T-helper 1 cell treated with Interleukin-12 subunit alpha and Interleukin-12 subunit beta and Interleukin-4 antibody, amounts not matched to agents 30 μg/mL and 1 μg/mL, for 36 hours (primary cell): ENCODE measurements around the gene SGPL1.
"Not testable (repeated sequence)": the region's sequence is repeated elsewhere in the genome, so short reads cannot be mapped to it uniquely, and the experiment has no call there.

Experiments
- H3K27ac Mint-ChIP-seq: one replicate; pipeline ENCODE4 v1.8.0; 2021; ENCODE audit warnings: mild to moderate bottlenecking, mixed read lengths
- H3K27me3 Mint-ChIP-seq: one replicate; pipeline ENCODE4 v1.8.0; 2021; ENCODE audit warnings: low read depth, mixed read lengths
- H3K36me3 Mint-ChIP-seq: one replicate; pipeline ENCODE4 v1.8.0; 2021; ENCODE audit warnings: low read depth, mixed read lengths
- H3K4me1 Mint-ChIP-seq: one replicate; pipeline ENCODE4 v1.8.0; 2021; ENCODE audit warnings: low read depth, mixed read lengths
- H3K4me3 Mint-ChIP-seq: one replicate; pipeline ENCODE4 v1.8.0; 2021; ENCODE audit warnings: mild to moderate bottlenecking, moderate library complexity, mixed read lengths
- H3K9me3 Mint-ChIP-seq: one replicate; pipeline ENCODE4 v1.8.0; 2021; ENCODE audit warnings: mixed read lengths

SGPL1 gene

DNA sequence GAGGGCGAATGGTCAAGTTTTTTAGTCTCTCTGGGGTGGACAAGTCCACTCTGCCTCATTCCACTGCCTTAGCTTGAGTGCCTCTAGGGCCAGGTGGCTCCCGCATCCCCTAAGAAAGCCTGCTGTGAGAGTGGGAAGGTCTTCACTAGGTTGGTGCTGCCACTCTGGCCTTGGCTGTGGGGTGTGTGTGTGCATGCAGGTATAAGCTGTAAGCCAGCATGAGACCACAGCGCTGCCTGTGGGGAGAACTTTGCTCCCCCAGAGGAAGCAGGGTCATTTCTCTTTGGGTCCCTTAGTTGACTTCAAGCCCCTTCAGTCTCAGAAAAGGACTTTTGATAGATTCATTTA lies 98.1 kb downstream of the SGPL1 start:
- Mint-ChIP-seq H3K27ac (no peak overlapping the region), H3K9me3 (peaks cover 4% of the 10 kb centered on the region), H3K4me3 (no peak overlapping the region), H3K27me3 (no peaks in the 10 kb centered on the region), H3K4me1 (no peaks in the 10 kb centered on the region), H3K36me3 (no peaks in the 10 kb centered on the region)

DNA sequence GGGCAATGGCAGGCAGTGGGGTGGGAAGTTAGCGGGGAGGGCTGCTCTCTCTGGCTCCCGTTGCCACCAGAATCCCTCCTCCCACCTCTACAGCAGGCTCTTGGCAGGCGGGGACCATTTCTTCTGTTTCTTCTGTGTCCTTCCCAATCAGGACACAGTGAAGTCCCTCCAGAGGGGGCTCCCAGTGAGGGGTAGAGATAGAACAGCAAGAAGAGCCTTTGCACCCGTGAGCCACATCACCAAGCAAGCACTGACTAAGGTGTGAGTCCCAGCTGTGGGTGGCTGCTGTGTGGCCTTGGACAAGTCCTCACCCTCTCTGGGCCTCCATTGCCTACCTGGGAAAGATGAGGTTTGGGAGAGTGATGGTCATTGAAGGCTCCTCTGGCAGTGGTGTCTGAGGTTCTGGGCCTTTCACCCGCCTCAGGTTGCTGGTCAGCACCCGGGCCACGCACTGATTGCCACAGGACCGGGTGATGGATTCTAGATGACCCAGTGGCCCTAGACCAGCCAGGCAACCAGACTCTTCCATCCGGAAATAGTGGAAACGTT lies 98.6 kb downstream of the SGPL1 start:
- H3K36me3 Mint-ChIP-seq, result no peaks in the 10 kb centered on the region
- no peaks in the 10 kb centered on the region for H3K27me3 Mint-ChIP-seq
- no peak overlapping the region for H3K27ac Mint-ChIP-seq
- no peak overlapping the region for H3K4me3 Mint-ChIP-seq
- H3K9me3 Mint-ChIP-seq, result peaks cover 4% of the 10 kb centered on the region
- no peaks in the 10 kb centered on the region for H3K4me1 Mint-ChIP-seq

DNA sequence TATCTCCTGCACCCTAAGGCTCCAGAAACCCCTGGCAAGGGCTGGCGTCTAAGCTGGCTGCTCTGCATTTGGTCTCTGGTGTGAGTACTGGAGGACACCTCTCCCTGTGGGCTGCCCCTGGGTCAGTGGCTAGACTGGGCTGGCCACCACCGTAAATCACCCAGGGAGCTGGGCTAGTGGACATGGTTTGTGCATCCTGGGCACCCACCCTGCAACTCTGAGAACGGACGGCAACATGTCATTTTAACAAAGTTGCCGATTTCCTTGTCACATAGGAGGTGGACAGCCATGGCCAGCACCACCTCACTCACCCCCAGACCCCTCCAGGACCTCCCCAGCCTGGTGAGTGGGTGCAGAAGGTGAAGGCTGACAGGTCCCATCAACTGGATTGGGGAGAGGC lies 99.5 kb downstream of the SGPL1 start:
- Mint-ChIP-seq H3K36me3 (no peaks in the 10 kb centered on the region), H3K27ac (no peak overlapping the region), H3K4me3 (no peak overlapping the region), H3K4me1 (no peaks in the 10 kb centered on the region), H3K27me3 (no peaks in the 10 kb centered on the region), H3K9me3 (peaks cover 4% of the 10 kb centered on the region)

DNA sequence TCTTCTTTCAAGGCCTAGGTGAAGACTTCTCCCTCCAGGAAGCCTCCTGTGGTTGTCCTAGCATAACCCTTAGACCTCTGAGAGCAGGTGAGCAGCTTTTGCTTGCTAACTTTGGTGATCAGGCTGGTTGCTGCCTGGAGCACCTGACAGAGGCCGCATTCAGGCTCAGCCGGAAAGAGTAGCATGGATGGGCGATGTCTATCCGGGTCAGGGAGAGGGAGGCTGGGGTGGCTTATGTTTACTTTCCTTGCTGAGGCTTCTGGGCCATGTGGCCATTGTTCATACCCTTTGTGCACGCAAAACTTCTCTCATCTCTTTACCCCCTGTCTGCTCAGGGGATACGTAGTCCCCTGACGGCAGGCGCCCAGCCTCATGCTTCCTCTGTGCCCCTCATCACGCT lies 100.1 kb downstream of the SGPL1 start:
- Mint-ChIP-seq H3K9me3 (peaks cover 4% of the 10 kb centered on the region), H3K27ac (no peak overlapping the region), H3K27me3 (no peaks in the 10 kb centered on the region), H3K4me3 (no peak overlapping the region), H3K36me3 (no peaks in the 10 kb centered on the region), H3K4me1 (no peaks in the 10 kb centered on the region)

DNA sequence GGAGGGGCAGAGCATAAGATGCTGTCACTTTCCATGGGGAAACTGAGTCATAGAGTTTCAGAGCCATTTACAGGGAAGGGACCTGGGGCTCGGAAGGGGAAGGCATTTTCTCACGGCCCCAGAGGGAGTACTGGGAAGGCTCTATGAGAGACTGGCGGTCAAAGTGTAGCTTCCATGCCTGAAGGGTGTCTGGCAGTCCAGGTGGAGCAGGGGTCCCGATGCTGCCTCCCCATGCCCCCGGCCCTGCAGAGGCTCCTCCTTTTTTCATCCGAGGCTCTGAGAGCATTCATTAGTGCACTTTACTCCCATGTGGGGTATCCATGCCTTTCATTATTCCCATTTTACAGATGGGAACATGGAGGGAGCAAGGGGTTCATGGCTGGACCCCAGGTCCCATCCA lies 100.5 kb downstream of the SGPL1 start:
- H3K36me3 Mint-ChIP-seq, result no peaks in the 10 kb centered on the region
- no peaks in the 10 kb centered on the region for H3K4me1 Mint-ChIP-seq
- H3K9me3 Mint-ChIP-seq, result peaks cover 4% of the 10 kb centered on the region
- no peaks in the 10 kb centered on the region for H3K27me3 Mint-ChIP-seq
- H3K27ac Mint-ChIP-seq, result no peak overlapping the region
- no peak overlapping the region for H3K4me3 Mint-ChIP-seq

DNA sequence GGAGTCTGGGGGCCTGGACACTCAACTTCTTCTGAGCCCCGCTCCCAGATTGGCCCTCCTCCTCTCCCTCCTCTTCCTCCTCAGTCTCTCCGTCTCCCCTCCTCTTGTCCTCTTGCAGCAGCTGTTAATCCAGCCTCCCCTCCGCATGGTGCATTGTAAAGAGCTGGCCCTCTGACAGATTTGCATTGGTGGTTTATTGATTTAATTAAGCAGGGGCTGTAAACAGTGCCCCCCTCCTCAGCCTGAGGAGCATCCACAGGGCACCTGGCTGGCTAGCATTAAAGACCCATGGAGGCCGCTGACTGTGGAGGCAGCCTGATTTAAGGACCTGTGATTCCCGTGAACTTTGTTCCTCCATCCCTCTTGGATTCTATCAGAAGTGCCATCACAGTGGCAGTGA lies 101.5 kb downstream of the SGPL1 start:
- H3K27ac Mint-ChIP-seq, result no peak overlapping the region
- H3K4me1 Mint-ChIP-seq, result no peaks in the 10 kb centered on the region
- H3K9me3 Mint-ChIP-seq, result peaks cover under 1% of the 10 kb centered on the region
- no peaks in the 10 kb centered on the region for H3K36me3 Mint-ChIP-seq
- H3K4me3 Mint-ChIP-seq, result no peak overlapping the region
- no peaks in the 10 kb centered on the region for H3K27me3 Mint-ChIP-seq

DNA sequence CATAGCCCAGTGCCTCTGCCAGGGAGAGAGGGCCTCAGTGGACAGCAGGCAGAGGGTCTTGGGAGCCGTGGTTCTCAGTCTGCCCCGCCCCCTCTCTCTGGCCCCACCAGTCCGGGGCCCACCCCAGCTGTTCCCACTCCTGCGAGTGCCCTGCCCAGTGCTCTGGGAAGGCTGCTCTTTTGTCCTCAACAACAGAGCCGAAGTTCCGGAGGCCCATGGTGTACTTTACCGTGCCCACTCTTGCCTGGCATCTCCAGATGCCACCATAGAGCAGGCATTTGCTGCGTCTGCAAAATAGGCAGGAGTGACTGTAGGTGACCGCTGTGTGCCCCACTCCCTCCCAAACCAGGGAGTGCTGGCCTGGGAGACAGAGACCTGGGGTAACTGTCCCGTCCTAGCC lies 101.9 kb downstream of the SGPL1 start:
- no peak overlapping the region for H3K4me3 Mint-ChIP-seq
- no peaks in the 10 kb centered on the region for H3K36me3 Mint-ChIP-seq
- no peaks in the 10 kb centered on the region for H3K4me1 Mint-ChIP-seq
- no peaks in the 10 kb centered on the region for H3K9me3 Mint-ChIP-seq
- no peak overlapping the region for H3K27ac Mint-ChIP-seq
- no peaks in the 10 kb centered on the region for H3K27me3 Mint-ChIP-seq

DNA sequence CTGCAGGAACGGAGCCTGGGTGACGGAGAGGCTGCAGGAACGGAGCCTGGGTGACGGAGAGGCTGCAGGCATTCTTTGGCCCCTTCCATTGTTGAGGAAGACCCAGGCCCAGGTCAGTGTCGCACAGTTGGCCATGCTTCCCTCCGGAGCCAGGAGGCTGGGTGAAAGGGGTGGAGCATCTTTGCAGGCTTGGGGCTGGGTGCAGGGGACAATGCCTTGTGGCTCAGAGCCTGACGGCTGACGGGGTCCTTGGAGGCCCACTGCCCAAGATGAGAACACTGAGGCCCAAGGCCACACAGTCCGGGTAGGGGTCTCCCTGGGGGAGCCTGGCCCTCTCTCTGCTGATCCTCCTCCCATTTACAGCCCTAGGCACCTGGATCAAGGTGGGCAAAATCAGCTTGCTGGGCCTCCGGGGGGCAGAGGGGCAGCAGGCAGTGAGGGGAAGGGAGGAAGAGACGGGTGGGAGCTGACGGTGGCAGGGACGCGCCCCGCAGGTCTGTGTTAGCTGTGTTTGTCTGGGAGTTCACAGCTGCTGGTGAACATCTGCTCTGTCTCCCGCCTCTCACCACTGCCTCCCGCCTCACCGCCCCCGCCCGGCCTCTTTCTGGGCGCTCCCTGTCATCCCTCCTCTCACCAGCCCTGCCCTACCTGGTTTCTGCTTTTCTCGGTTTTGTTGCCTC lies 103.2 kb downstream of the SGPL1 start:
- Mint-ChIP-seq H3K9me3 (no peaks in the 10 kb centered on the region), H3K27me3 (no peaks in the 10 kb centered on the region), H3K4me3 (no peak overlapping the region), H3K27ac (no peak overlapping the region), H3K4me1 (no peaks in the 10 kb centered on the region), H3K36me3 (no peaks in the 10 kb centered on the region)

DNA sequence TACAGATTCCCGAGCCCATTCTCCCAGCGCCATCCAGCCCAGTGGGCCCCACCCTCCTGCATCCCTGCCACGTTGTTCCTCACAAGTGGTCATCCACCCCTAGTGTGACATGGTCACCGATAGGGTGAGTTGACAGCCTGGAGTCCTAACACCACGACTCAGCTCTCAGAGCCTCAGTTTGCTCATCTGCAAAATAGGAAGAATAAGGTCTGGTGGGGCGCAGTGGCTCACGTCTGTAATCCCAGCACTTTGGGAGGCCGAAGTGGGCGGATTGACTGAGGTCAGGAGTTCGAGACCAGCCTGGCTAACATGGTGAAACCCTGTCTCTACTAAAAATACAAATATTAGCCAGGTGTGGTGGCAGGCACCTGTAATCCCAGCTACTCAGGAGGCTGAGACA lies 104.2 kb downstream of the SGPL1 start:
- H3K9me3 Mint-ChIP-seq, H3K4me1 Mint-ChIP-seq, H3K4me3 Mint-ChIP-seq, H3K27ac Mint-ChIP-seq, H3K36me3 Mint-ChIP-seq, H3K27me3 Mint-ChIP-seq: not testable (repeated sequence)

DNA sequence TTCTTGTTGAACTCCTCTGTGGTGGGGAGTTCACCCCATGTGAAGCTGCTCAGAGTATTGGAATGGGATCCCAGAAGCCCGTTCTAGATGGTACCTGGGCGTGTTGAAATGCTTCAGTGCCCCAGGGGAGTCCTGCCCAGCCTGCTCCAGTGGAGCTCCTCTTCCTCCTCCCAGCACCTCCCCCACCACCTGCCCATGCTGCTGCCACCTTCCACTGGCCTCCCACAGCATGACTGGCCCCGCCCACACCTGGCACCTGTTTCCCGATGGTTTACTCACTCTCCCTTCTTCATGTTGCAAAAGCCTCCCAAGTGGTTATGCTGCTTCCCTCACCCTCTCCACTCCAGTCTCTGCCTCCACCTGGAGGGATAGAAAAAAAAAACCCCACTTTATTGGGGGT lies 104.8 kb downstream of the SGPL1 start:
- Mint-ChIP-seq H3K4me3 (no peak overlapping the region), H3K4me1 (no peaks in the 10 kb centered on the region), H3K36me3 (no peaks in the 10 kb centered on the region), H3K27ac (no peak overlapping the region), H3K9me3 (no peaks in the 10 kb centered on the region), H3K27me3 (no peaks in the 10 kb centered on the region)

DNA sequence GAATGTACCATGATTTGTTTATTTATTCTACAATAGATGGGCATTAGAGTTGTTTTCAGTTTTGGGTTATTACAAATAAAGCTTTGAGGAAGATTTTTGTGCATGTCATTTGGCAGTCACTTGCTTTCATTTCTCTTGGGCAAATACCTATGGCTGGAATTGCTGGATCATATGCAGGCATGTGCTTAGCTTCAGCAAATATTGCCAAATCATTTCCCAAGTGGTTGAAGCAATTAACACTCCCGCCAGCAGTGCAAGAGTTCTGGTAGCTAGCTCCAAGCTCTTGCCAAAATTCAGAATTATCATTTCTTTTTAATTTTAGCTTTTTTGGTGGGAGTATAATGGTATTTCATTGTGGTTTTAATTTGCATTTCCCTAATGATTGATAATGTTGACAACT lies 105.5 kb downstream of the SGPL1 start:
- no peaks in the 10 kb centered on the region for H3K27me3 Mint-ChIP-seq
- H3K9me3 Mint-ChIP-seq, result no peaks in the 10 kb centered on the region
- no peaks in the 10 kb centered on the region for H3K4me1 Mint-ChIP-seq
- no peak overlapping the region for H3K27ac Mint-ChIP-seq
- H3K4me3 Mint-ChIP-seq, result no peak overlapping the region
- H3K36me3 Mint-ChIP-seq, result no peaks in the 10 kb centered on the region

DNA sequence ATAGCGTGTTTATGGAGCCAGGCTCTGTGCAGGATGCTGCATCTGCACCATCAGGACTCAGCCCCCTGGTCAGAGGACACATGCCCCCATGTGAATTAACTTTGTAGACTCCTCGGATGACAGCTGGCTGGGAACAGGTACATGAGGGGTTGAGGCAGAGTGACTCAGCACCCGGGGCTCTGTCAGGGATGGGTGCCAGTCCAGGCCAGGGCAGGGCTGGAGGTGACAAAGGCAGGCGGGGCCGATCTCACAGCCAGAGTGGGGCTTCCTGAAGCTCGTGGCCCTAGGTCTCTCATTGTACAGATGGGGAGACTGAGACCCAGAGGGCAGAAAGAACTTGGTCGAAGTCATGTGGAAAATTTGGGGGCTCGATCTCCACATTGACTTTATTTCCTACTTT lies 107.9 kb downstream of the SGPL1 start:
- Mint-ChIP-seq H3K4me1 (no peaks in the 10 kb centered on the region), H3K27me3 (no peaks in the 10 kb centered on the region), H3K9me3 (no peaks in the 10 kb centered on the region), H3K4me3 (no peak overlapping the region), H3K36me3 (no peaks in the 10 kb centered on the region), H3K27ac (no peak overlapping the region)

DNA sequence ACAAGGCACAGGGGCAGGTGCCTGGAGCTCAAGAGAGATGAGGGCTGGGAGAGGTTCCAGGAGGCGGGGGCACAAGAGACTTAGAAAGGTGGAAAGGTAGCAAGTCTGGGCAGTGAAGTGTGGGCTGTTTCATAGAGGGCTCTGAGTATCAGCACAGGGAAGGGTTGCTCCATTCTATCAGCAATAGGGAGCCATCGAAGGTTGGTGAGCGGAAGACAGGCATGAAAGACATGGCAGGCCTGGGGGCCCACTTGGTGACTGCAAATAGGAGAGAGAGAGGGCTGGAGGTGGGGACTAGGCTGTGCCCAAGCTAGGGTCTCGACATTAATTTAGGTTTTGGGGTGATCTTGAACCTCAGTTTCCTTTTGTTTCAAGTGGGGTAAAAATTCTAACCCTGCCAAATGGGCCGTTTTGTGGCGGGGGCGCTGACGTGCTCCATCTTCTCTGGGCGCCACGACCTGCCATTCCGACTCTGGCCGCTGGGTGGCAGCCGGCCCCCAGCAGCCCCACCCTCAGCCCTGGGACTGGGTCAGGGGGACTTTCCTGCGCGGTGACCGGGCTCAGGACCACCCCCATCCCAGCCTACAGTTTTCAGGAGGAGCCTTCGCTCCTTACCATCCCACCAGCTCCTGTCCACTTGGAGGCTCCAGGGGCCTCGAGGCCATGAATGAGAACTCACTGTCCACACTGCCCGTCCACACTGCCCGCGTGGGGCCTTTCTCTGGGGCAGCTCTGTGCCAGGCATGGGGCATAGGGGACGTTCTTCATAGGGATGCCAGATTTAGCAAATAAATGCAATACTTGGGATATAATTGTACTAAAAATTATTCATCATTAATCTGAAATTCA lies 109.9 kb downstream of the SGPL1 start:
- H3K4me3 Mint-ChIP-seq, result no peak overlapping the region
- no peaks in the 10 kb centered on the region for H3K4me1 Mint-ChIP-seq
- no peaks in the 10 kb centered on the region for H3K36me3 Mint-ChIP-seq
- H3K9me3 Mint-ChIP-seq, result no peaks in the 10 kb centered on the region
- no peaks in the 10 kb centered on the region for H3K27me3 Mint-ChIP-seq
- H3K27ac Mint-ChIP-seq, result no peak overlapping the region

DNA sequence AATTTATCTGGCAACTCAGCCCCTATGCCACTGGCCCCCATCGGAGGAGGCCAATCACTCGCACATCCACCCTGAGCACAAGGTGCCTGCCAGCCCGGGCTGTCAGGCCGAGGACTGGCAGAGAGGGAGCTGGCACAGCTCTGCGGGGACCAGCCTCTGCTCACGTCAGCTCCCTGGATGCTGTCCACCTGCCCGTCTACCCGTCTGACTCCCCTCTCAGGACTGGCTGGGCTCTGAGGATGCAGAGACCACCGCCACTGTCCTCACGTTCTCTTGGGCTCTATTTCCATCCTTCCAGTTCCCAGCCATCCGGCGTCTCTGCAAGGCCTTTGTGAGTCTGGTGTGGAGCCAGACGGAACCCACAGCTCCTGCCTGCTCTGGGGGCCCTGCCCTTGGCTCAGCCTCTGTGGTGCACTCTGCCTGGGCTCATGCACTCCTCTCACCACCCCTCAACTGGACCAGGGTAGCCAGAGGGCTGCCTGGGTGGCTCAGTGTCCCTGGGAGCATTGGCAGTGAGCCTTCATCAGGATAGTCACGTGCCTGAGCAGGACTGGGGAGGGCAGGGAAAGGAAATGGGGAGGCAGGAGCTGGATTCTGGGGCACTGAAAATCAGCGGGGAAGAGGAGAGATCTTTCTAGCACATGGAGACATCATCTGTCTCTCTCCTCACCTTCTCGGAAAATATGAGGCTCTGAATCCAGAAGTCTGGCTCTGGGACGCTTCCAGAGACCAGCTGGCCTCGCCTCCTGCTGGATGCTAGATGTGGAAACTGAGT lies 110.7 kb downstream of the SGPL1 start:
- Mint-ChIP-seq H3K4me1 (no peaks in the 10 kb centered on the region), H3K36me3 (no peaks in the 10 kb centered on the region), H3K4me3 (no peak overlapping the region), H3K27me3 (no peaks in the 10 kb centered on the region), H3K9me3 (no peaks in the 10 kb centered on the region), H3K27ac (no peak overlapping the region)
